Measurements from ENCODE around the gene RABGEF1.
"Not testable (repeated sequence)": the region's sequence is repeated elsewhere in the genome, so short reads cannot be mapped to it uniquely, and the experiment has no call there.

Gene RABGEF1

GRCh38 chr7:66781408-66782090 is 41.0 kb downstream of the RABGEF1 start:
- ATAC-seq = peak; percentile 23; the same call in 2 of the 3 replicates
- no peak for TF ChIP-seq ARNTL (CRISPR knock-in tag; IDR thresholded peaks at IDR 0.05; ENCODE audit: borderline replicate concordance, low read depth)
- TF ChIP-seq GLIS3 (CRISPR knock-in tag; IDR thresholded peaks at IDR 0.05) = no peak
- no peak for TF ChIP-seq PATZ1 (CRISPR knock-in tag; IDR thresholded peaks at IDR 0.05; ENCODE audit: borderline replicate concordance)

- not testable (repeated sequence) for ATAC-seq
Observed at GRCh38 chr7:66782875-66783274, 42.3 kb downstream of the RABGEF1 start.

- not testable (repeated sequence) for ATAC-seq
Observed at GRCh38 chr7:66783887-66784595, 43.5 kb downstream of the RABGEF1 start.

GRCh38 chr7:66790196-66790595 is 49.7 kb downstream of the RABGEF1 start:
- ATAC-seq = no peak
- TF ChIP-seq ESRRG (CRISPR knock-in tag; IDR thresholded peaks at IDR 0.05) (no peak), ISL1 (CRISPR knock-in tag; IDR thresholded peaks at IDR 0.05) (no peak), ZFP3 (CRISPR knock-in tag; IDR thresholded peaks at IDR 0.05) (no peak), ZNF565 (CRISPR knock-in tag; conservative IDR thresholded peaks at IDR 0.05; ENCODE audit: low read depth) (no peak), ARNTL (CRISPR knock-in tag; IDR thresholded peaks at IDR 0.05; ENCODE audit: borderline replicate concordance, low read depth) (no peak), ZC3H10 (CRISPR knock-in tag; IDR thresholded peaks at IDR 0.05) (no peak), CREB5 (CRISPR knock-in tag; IDR thresholded peaks at IDR 0.05; ENCODE audit: low read depth) (no peak)

- no peak for ATAC-seq
- TF ChIP-seq PATZ1 (CRISPR knock-in tag; IDR thresholded peaks at IDR 0.05; ENCODE audit: borderline replicate concordance) = no peak
- no peak for TF ChIP-seq CSDC2 (CRISPR knock-in tag; IDR thresholded peaks at IDR 0.05)
- TF ChIP-seq TSHZ2 (CRISPR knock-in tag; IDR thresholded peaks at IDR 0.05) = no peak
- TF ChIP-seq ZFP3 (CRISPR knock-in tag; IDR thresholded peaks at IDR 0.05) = no peak
- TF ChIP-seq ZC3H10 (CRISPR knock-in tag; IDR thresholded peaks at IDR 0.05) = no peak
- no peak for TF ChIP-seq TCF4 (CRISPR knock-in tag; IDR thresholded peaks at IDR 0.05; ENCODE audit: borderline replicate concordance)
- no peak for TF ChIP-seq RARB (CRISPR knock-in tag; IDR thresholded peaks at IDR 0.05)
Observed at GRCh38 chr7:66790725-66791124, 50.2 kb downstream of the RABGEF1 start.

GRCh38 chr7:66800591-66800990 is 60.1 kb downstream of the RABGEF1 start:
- no peak; the same call in 2 of the 3 replicates for ATAC-seq
- no peak for TF ChIP-seq ARNTL (CRISPR knock-in tag; IDR thresholded peaks at IDR 0.05; ENCODE audit: borderline replicate concordance, low read depth)
- TF ChIP-seq POU6F1 (CRISPR knock-in tag; IDR thresholded peaks at IDR 0.05; ENCODE audit: borderline replicate concordance, low read depth) = no peak
- no peak for TF ChIP-seq PATZ1 (CRISPR knock-in tag; IDR thresholded peaks at IDR 0.05; ENCODE audit: borderline replicate concordance)
- TF ChIP-seq ZFP3 (CRISPR knock-in tag; IDR thresholded peaks at IDR 0.05) = no peak
- TF ChIP-seq CSDC2 (CRISPR knock-in tag; IDR thresholded peaks at IDR 0.05) = no peak
- no peak for TF ChIP-seq ISL1 (CRISPR knock-in tag; IDR thresholded peaks at IDR 0.05)
- TF ChIP-seq OSR1 (CRISPR knock-in tag; IDR thresholded peaks at IDR 0.05) = no peak
